LNCaP clone FGC (cell line): ENCODE data around the gene CAPS.
A peak's percentile ranks its signal among the peaks of the same experiment; 100 is the strongest.

Experiments
- DNase-seq: peaks from one replicate; pipeline ENCODE4 v3.0.0-alpha.2; 2011; ENCODE audit warnings: low read depth
- H3K4me3 ChIP-seq: 2 replicates; pipeline ENCODE4 v1.5.1; 2011; ENCODE audit warnings: mild to moderate bottlenecking, low read depth, low read length, control low read depth
- CTCF ChIP-seq: IDR thresholded peaks from 2 replicates; pipeline ENCODE4 v1.5.1; 2012; ENCODE audit warnings: mild to moderate bottlenecking; ENCODE audit not compliant: control insufficient read depth, insufficient read depth; ENCODE audit errors: extremely low read depth

The CAPS gene

GRCh38 chr19:5937550-5937949 lies 23.5 kb downstream of the CAPS start:
- no peak for DNase-seq
- TF ChIP-seq CTCF = no peak
- H3K4me3 ChIP-seq = peak overlapping the region; percentile 14; the same call in 1 of the 2 replicates

DNA sequence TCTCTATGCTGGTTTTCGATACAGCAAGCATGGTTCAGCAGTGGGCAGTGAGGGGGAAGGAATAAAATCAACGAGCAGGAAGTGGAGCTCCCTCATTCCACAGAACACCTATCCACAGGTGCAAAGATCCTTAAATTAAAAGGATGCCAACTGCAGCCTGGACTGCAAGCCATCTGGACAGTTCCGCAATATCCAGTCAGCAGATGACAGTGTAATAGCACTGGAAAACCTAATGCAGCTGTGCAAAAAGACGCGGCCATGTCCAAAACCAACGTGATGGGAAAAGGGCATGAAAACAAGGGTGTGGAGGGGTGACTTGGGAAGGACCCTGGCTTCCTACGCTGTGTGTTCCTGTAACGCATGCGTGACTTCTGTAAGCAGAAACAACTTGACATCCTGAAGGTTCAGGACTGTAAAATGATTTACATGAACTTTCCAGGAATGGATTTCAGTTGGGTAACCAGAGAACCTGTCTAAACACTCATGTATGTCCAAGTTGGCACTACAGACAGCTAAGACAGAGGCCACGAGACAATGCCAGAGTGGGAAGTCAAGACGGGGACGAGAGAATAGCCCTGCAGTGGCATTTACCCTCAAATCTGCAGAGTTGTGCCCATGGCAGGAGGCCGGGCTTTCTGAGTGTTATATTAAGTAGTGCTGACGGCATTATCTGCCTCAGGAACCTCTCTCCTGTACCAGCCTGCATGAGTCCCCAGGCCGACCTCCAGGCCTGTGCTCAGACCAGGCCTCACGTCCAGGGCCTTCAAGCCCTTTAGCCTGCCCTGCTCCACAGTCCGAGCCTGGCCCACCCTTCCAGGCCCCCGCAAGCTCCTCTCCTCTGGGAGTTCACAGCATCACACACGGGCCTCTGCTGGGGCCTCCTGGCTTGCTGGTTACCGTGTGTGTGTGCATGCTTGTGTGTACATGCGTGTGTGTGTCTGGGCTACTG lies 26.5 kb downstream of the CAPS start:
- no peak overlapping the region for H3K4me3 ChIP-seq
- TF ChIP-seq CTCF = no peak
- DNase-seq = no peak

GRCh38 chr19:5941673-5942072 lies 27.6 kb downstream of the CAPS start:
- DNase-seq = no peak
- no peak for TF ChIP-seq CTCF
- no peak overlapping the region for H3K4me3 ChIP-seq

- no peak for DNase-seq
- TF ChIP-seq CTCF = no peak
Measured at GRCh38 chr19:5943045-5943444, 29.0 kb downstream of the CAPS start.

GRCh38 chr19:5943623-5944022 lies 29.6 kb downstream of the CAPS start:
- no peak for DNase-seq
- H3K4me3 ChIP-seq = no peak overlapping the region
- TF ChIP-seq CTCF = no peak

More at GRCh38 chr19:5943045-5943444, 29.0 kb downstream of the CAPS start:
- H3K4me3 ChIP-seq = no peak overlapping the region

DNA sequence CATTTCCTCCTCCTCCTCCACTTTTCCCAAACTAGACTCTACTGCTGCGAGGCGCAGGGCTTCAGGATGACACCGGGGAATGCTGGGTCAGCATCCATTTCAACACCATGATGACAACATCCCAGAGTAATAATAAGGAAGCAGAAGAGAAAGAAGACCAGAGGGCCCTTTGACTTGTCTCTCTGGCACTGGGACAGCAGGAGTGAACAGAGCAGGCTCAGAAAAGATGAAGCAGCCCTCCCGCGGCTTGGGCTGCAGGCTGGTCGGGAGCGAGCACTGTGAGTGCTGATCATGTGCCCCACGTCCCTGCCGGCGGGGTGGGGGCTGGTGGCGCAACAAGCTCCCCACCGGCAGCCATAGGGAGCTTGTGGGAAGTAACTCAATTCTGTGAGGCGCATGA lies 33.4 kb downstream of the CAPS start:
- no peak for TF ChIP-seq CTCF

More for the DNA sequence above, 33.4 kb downstream of the CAPS start:
- no peak for DNase-seq
- no peak overlapping the region for H3K4me3 ChIP-seq
